ENCODE measurements around the gene MMP20. TPM values are rescaled to one million over a fixed set of nuclear protein-coding genes. Genes with fewer than 3 reads are reported as not detected.
"Not testable (repeated sequence)": the region's sequence is repeated elsewhere in the genome, so short reads cannot be mapped to it uniquely, and the experiment has no call there.

Gene MMP20
- total RNA-seq, 1 experiment from 2014 or later: not detected

DNA sequence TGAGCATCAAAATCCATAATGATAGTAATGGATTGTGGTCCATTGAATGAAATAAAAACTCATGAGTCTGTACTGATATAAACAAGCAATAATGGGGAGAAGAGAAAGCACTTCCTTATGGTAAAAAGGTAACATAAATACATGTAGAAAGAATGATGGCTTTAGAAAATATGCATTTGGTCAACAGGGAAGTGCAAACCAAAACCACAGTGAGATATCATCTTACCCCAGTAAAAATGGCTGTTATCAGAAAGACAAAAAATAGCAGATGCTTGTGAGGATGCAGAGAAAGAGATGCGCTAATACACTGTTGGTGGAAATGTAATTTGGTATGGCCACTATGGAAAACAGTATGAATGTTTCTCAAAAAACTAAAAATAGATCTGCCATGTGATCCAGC, 6.9 kb upstream of the MMP20 start:
- Histone ChIP-seq H4K20me1 (ENCODE audit: insufficient read depth, low read depth, low read length) (no peaks in the 10 kb centered on the region), H3K4me2 (ENCODE audit: low read depth, low read length, poor library complexity, severe bottlenecking) (no peak overlapping the region), H3K27ac (ENCODE audit: low read length) (no peak overlapping the region), H3K27me3 (ENCODE audit: low read length) (no peaks in the 10 kb centered on the region), H3K4me1 (ENCODE audit: low read length) (no peaks in the 10 kb centered on the region), H3K36me3 (ENCODE audit: insufficient read depth, low read length) (no peaks in the 10 kb centered on the region), H3K9ac (ENCODE audit: low read length) (no peak overlapping the region), H3K9me2 (replicated peaks; ENCODE audit: insufficient read depth, low read length) (no peaks in the 10 kb centered on the region), H3K79me2 (ENCODE audit: low read length) (no peaks in the 10 kb centered on the region), H3K9me3 (ENCODE audit: low read length) (no peaks in the 10 kb centered on the region), H2AFZ (ENCODE audit: low read length) (no peak overlapping the region), H3K4me3 (ENCODE audit: low read length) (no peak overlapping the region)
- no peak for DNase-seq

DNA sequence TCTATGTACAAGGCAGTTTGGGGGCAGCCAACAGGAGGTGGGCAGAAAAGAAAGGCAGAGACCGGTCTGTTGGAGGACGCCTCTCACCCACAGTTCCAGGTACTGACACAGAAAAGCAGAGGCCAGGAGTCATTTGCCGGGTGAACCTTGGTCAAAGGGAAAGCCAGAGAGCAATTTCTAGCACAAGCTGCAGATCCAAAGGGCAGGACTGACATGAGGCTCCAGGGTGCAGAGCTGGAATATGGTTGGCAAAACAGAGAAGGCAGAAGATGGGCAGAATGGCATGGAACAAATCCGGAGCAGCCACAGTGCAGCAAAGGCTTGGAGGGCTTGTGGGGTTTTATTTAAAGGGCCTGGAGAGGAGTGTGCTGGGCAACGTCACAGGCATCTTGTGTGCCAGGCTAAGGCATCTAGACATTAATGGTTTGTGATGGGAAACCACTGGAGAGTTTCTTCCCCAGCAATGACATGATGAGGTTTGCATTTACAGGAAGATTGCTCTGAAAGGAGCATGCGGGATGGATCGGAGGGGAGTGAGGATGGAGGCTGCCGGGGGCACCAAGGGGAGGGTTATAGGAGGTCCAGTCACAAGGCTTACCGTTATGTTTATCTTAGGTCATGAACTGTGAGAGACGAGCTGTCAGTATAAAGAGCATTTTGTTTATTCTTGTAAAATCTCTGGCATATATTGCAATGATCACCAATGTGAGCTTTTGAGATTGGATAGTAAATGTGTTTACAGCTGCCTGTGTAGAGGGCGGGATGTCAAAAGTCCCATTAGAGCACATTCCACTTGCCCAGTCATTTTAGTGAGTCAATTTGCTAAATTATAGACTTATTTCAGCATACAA, 5.7 kb upstream of the MMP20 start:
- no peaks in the 10 kb centered on the region for H3K9me3 ChIP-seq (ENCODE audit: low read length)
- H3K9me2 ChIP-seq (replicated peaks; ENCODE audit: insufficient read depth, low read length): no peaks in the 10 kb centered on the region
- H3K4me2 ChIP-seq (ENCODE audit: low read depth, low read length, poor library complexity, severe bottlenecking): no peak overlapping the region
- no peaks in the 10 kb centered on the region for H3K36me3 ChIP-seq (ENCODE audit: insufficient read depth, low read length)
- H3K4me3 ChIP-seq (ENCODE audit: low read length): no peak overlapping the region
- H3K9ac ChIP-seq (ENCODE audit: low read length): no peak overlapping the region
- no peaks in the 10 kb centered on the region for H4K20me1 ChIP-seq (ENCODE audit: insufficient read depth, low read depth, low read length)
- H2AFZ ChIP-seq (ENCODE audit: low read length): no peak overlapping the region
- no peak overlapping the region for H3K27ac ChIP-seq (ENCODE audit: low read length)
- H3K27me3 ChIP-seq (ENCODE audit: low read length): no peaks in the 10 kb centered on the region
- no peaks in the 10 kb centered on the region for H3K4me1 ChIP-seq (ENCODE audit: low read length)
- no peaks in the 10 kb centered on the region for H3K79me2 ChIP-seq (ENCODE audit: low read length)
- DNase-seq: no peak

DNA sequence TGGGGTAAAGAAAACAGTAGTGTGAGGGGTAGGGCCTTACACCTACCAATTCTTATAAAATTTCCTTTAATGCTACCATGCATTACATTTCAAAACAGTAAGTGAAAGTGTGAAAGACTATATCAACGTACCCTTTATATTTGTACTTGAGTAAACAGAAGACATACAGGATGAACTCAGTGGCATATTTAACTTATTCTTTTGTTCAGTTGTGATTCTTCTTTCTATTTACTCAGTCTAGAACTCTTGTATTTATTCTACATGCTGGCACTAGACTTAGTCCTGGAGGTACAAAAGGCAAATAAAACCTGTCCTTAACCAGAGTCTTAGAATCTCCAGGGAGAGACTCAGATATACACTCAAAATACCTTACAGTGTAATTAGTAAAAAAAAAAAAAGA, 4.8 kb upstream of the MMP20 start:
- H3K4me1 ChIP-seq (ENCODE audit: low read length); H3K27me3 ChIP-seq (ENCODE audit: low read length); H3K9me2 ChIP-seq (replicated peaks; ENCODE audit: insufficient read depth, low read length); H3K36me3 ChIP-seq (ENCODE audit: insufficient read depth, low read length); H2AFZ ChIP-seq (ENCODE audit: low read length); H3K9me3 ChIP-seq (ENCODE audit: low read length); H4K20me1 ChIP-seq (ENCODE audit: insufficient read depth, low read depth, low read length); H3K4me2 ChIP-seq (ENCODE audit: low read depth, low read length, poor library complexity, severe bottlenecking); H3K4me3 ChIP-seq (ENCODE audit: low read length); H3K27ac ChIP-seq (ENCODE audit: low read length); H3K79me2 ChIP-seq (ENCODE audit: low read length); DNase-seq; H3K9ac ChIP-seq (ENCODE audit: low read length): not testable (repeated sequence)

GRCh38 chr11:102626676-102627075, 1.5 kb upstream of the MMP20 start:
- no peaks in the 10 kb centered on the region for H3K79me2 ChIP-seq (ENCODE audit: low read length)
- no peak overlapping the region for H3K9ac ChIP-seq (ENCODE audit: low read length)
- H4K20me1 ChIP-seq (ENCODE audit: insufficient read depth, low read depth, low read length): no peaks in the 10 kb centered on the region
- no peaks in the 10 kb centered on the region for H3K4me1 ChIP-seq (ENCODE audit: low read length)
- no peaks in the 10 kb centered on the region for H3K36me3 ChIP-seq (ENCODE audit: insufficient read depth, low read length)
- no peaks in the 10 kb centered on the region for H3K27me3 ChIP-seq (ENCODE audit: low read length)
- H2AFZ ChIP-seq (ENCODE audit: low read length): no peak overlapping the region
- H3K4me3 ChIP-seq (ENCODE audit: low read length): no peak overlapping the region
- H3K9me3 ChIP-seq (ENCODE audit: low read length): no peaks in the 10 kb centered on the region
- no peak overlapping the region for H3K4me2 ChIP-seq (ENCODE audit: low read depth, low read length, poor library complexity, severe bottlenecking)
- no peak overlapping the region for H3K27ac ChIP-seq (ENCODE audit: low read length)
- no peaks in the 10 kb centered on the region for H3K9me2 ChIP-seq (replicated peaks; ENCODE audit: insufficient read depth, low read length)
- no peak for DNase-seq

- Histone ChIP-seq H3K4me3 (ENCODE audit: low read length) (no peak overlapping the region), H3K4me2 (ENCODE audit: low read depth, low read length, poor library complexity, severe bottlenecking) (no peak overlapping the region), H4K20me1 (ENCODE audit: insufficient read depth, low read depth, low read length) (no peaks in the 10 kb centered on the region), H3K9ac (ENCODE audit: low read length) (no peak overlapping the region), H3K4me1 (ENCODE audit: low read length) (no peaks in the 10 kb centered on the region), H2AFZ (ENCODE audit: low read length) (no peak overlapping the region), H3K27ac (ENCODE audit: low read length) (no peak overlapping the region), H3K9me3 (ENCODE audit: low read length) (no peaks in the 10 kb centered on the region), H3K27me3 (ENCODE audit: low read length) (no peaks in the 10 kb centered on the region), H3K9me2 (replicated peaks; ENCODE audit: insufficient read depth, low read length) (no peaks in the 10 kb centered on the region), H3K36me3 (ENCODE audit: insufficient read depth, low read length) (no peaks in the 10 kb centered on the region), H3K79me2 (ENCODE audit: low read length) (no peaks in the 10 kb centered on the region)
- DNase-seq: no peak
These were observed 1.1 kb downstream of the MMP20 start for GRCh38 chr11:102623998-102624397.

- Histone ChIP-seq H3K27ac (ENCODE audit: low read length) (no peak overlapping the region), H3K9ac (ENCODE audit: low read length) (no peak overlapping the region), H2AFZ (ENCODE audit: low read length) (no peak overlapping the region), H3K79me2 (ENCODE audit: low read length) (no peaks in the 10 kb centered on the region), H3K9me2 (replicated peaks; ENCODE audit: insufficient read depth, low read length) (no peaks in the 10 kb centered on the region), H3K9me3 (ENCODE audit: low read length) (no peaks in the 10 kb centered on the region), H3K4me1 (ENCODE audit: low read length) (no peaks in the 10 kb centered on the region), H4K20me1 (ENCODE audit: insufficient read depth, low read depth, low read length) (no peaks in the 10 kb centered on the region), H3K4me2 (ENCODE audit: low read depth, low read length, poor library complexity, severe bottlenecking) (no peak overlapping the region), H3K36me3 (ENCODE audit: insufficient read depth, low read length) (no peaks in the 10 kb centered on the region), H3K4me3 (ENCODE audit: low read length) (no peak overlapping the region), H3K27me3 (ENCODE audit: low read length) (no peaks in the 10 kb centered on the region)
- no peak for DNase-seq
These were observed 2.0 kb downstream of the MMP20 start for GRCh38 chr11:102623128-102623527.

- Histone ChIP-seq H3K9me3 (ENCODE audit: low read length) (no peaks in the 10 kb centered on the region), H3K27ac (ENCODE audit: low read length) (no peak overlapping the region), H3K36me3 (ENCODE audit: insufficient read depth, low read length) (no peaks in the 10 kb centered on the region), H3K9me2 (replicated peaks; ENCODE audit: insufficient read depth, low read length) (no peaks in the 10 kb centered on the region), H3K4me2 (ENCODE audit: low read depth, low read length, poor library complexity, severe bottlenecking) (no peak overlapping the region), H3K4me1 (ENCODE audit: low read length) (no peaks in the 10 kb centered on the region), H3K27me3 (ENCODE audit: low read length) (no peaks in the 10 kb centered on the region), H3K79me2 (ENCODE audit: low read length) (no peaks in the 10 kb centered on the region), H3K9ac (ENCODE audit: low read length) (no peak overlapping the region), H4K20me1 (ENCODE audit: insufficient read depth, low read depth, low read length) (no peaks in the 10 kb centered on the region), H2AFZ (ENCODE audit: low read length) (no peak overlapping the region), H3K4me3 (ENCODE audit: low read length) (no peak overlapping the region)
- DNase-seq: no peak
These were observed 2.9 kb downstream of the MMP20 start for GRCh38 chr11:102622258-102622657.

- no peaks in the 10 kb centered on the region for H3K9me3 ChIP-seq (ENCODE audit: low read length)
- no peaks in the 10 kb centered on the region for H3K9me2 ChIP-seq (replicated peaks; ENCODE audit: insufficient read depth, low read length)
- no peaks in the 10 kb centered on the region for H3K4me1 ChIP-seq (ENCODE audit: low read length)
- no peaks in the 10 kb centered on the region for H3K36me3 ChIP-seq (ENCODE audit: insufficient read depth, low read length)
- no peak overlapping the region for H3K4me2 ChIP-seq (ENCODE audit: low read depth, low read length, poor library complexity, severe bottlenecking)
- H2AFZ ChIP-seq (ENCODE audit: low read length): no peak overlapping the region
- DNase-seq: no peak
- no peak overlapping the region for H3K9ac ChIP-seq (ENCODE audit: low read length)
- H3K27me3 ChIP-seq (ENCODE audit: low read length): no peaks in the 10 kb centered on the region
- no peaks in the 10 kb centered on the region for H3K79me2 ChIP-seq (ENCODE audit: low read length)
- H4K20me1 ChIP-seq (ENCODE audit: insufficient read depth, low read depth, low read length): no peaks in the 10 kb centered on the region
- no peak overlapping the region for H3K27ac ChIP-seq (ENCODE audit: low read length)
- H3K4me3 ChIP-seq (ENCODE audit: low read length): no peak overlapping the region
These were observed 4.1 kb downstream of the MMP20 start for GRCh38 chr11:102620818-102621561.

All from Karpas-422 (cell line).